Upper lobe of left lung (tissue), 6 donors: ENCODE data around the gene ADD3. TPM values are rescaled to one million over a fixed set of nuclear protein-coding genes. Genes with fewer than 3 reads are reported as not detected.
A peak's percentile ranks its signal among the peaks of the same experiment; 100 is the strongest.

Experiments
- ATAC-seq, 2 donors: fragments of 200-7000 bp; cut with Tn5 transposase; one replicate each; pipeline ENCODE4 v1.9.1; 2022; ENCODE audit warnings: mild to moderate bottlenecking in 2 of 2, moderate library complexity in 2 of 2; ENCODE audit not compliant: low FRiP score in 2 of 2
- DNase-seq, 2 donors: peaks; one replicate each; pipeline ENCODE4 v3.0.0-alpha.2; 2019 to 2020
- H3K27ac ChIP-seq, 4 donors: fragments of 200-600 bp; sonication (generic); one replicate each; pipeline ENCODE4 v1.5.1; 2016 to 2019
- H3K27me3 ChIP-seq, 4 donors: fragments of 200-600 bp; sonication (generic); one replicate each; pipeline ENCODE4 v1.5.1; 2017 to 2019
- H3K36me3 ChIP-seq, 4 donors: fragments of 200-600 bp; sonication (generic); one replicate each; pipeline ENCODE4 v1.5.1; 2016 to 2019
- H3K4me1 ChIP-seq, 4 donors: fragments of 200-600 bp; sonication (generic); one replicate each; pipeline ENCODE4 v1.5.1; 2018 to 2019
- H3K4me3 ChIP-seq, 4 donors: fragments of 200-600 bp; sonication (generic); one replicate each; pipeline ENCODE4 v1.5.1; 2017 to 2019; ENCODE audit warnings: mild to moderate bottlenecking in 2 of 4, moderate library complexity in 1 of 4
- H3K9me3 ChIP-seq, 4 donors: fragments of 200-600 bp; sonication (generic); one replicate each; pipeline ENCODE4 v1.5.1; 2018 to 2019
- CTCF ChIP-seq, 6 experiments: fragments of 450-650 bp in 4 of 6; fragments of 200-600 bp in 2 of 6; sonication (generic) in 2 of 6; IDR thresholded peaks; one replicate each; pipeline ENCODE4 v1.5.1; 2016 to 2019; ENCODE audit warnings: antibody characterized with exemption in 6 of 6
- EP300 ChIP-seq, 4 donors: sonication (generic); formaldehyde crosslinking; IDR thresholded peaks; one replicate each; pipeline ENCODE4 v1.5.1; 2017; ENCODE audit warnings: antibody characterized with exemption in 4 of 4, control low read depth in 2 of 4
- POLR2A ChIP-seq, 4 donors: fragments of 450-650 bp; IDR thresholded peaks; one replicate each; pipeline ENCODE4 v1.5.1; 2016 to 2017; ENCODE audit warnings: antibody characterized with exemption in 4 of 4, mild to moderate bottlenecking in 2 of 4
- POLR2AphosphoS5 ChIP-seq, 2 donors: sonication (generic); formaldehyde crosslinking; IDR thresholded peaks; one replicate each; pipeline ENCODE4 v1.5.1; 2017; ENCODE audit warnings: antibody characterized with exemption in 2 of 2
- WGBS, 2 donors: methylation state at CpG; one replicate each; pipeline ENCODE4 v1.1.5; 2017 to 2018; 5-methylcytosine and 5-hydroxymethylcytosine counted together
- total RNA-seq, 6 donors: library from RNA; depleted of rRNA in 4 of 6; stranded (reverse); fragments of >200 nt in 4 of 6; gene quantifications; one replicate each; pipeline versions ENCODE4 v1.1.0 to v1.2.1, GENCODE V29; 2016 to 2021
- donor health status: DM: no; HTN: no; CAD: no; lungs with moderate emphysema.
- donor health status: DM: no; HTN: yes; CAD: no; lungs with severe emphysema.

Gene ADD3
- total RNA-seq, 6 donors from 2014 or later: 34.1 to 229 (median 61.0) TPM

- TF ChIP-seq POLR2A (IDR thresholded peaks at IDR 0.05): no peak
- no peak for TF ChIP-seq POLR2AphosphoS5 (IDR thresholded peaks at IDR 0.05)
- TF ChIP-seq EP300 (IDR thresholded peaks at IDR 0.05): no peak
- TF ChIP-seq CTCF (IDR thresholded peaks at IDR 0.05): no peak
- WGBS, 2 donors: 66 to 73% methylated on average over 2 of the region's 2 CpGs
- no peak for ATAC-seq
- Histone ChIP-seq H3K9me3 (no peaks in the 10 kb centered on the region), H3K4me1 (peaks cover 19 to 39% (median 32%) of the 10 kb centered on the region in 4 donors), H3K27ac (peak overlapping the region in 1 of 4 donors; percentile 43), H3K4me3 (no peak overlapping the region), H3K27me3 (no peaks in the 10 kb centered on the region), H3K36me3 (no peaks in the 10 kb centered on the region)
- DNase-seq: no peak
These were observed 49.0 kb downstream of the ADD3 start for GRCh38 chr10:110056822-110057221.

GRCh38 chr10:110057456-110057855 is 49.7 kb downstream of the ADD3 start:
- DNase-seq: no peak
- ATAC-seq: no peak
- no peaks in the 10 kb centered on the region for H3K36me3 ChIP-seq
- WGBS, 2 donors: 83 to 96% methylated on average over 1 of the region's 1 CpG
- peaks cover 19 to 39% (median 30%) of the 10 kb centered on the region in 4 donors for H3K4me1 ChIP-seq
- no peaks in the 10 kb centered on the region for H3K9me3 ChIP-seq
- TF ChIP-seq POLR2AphosphoS5 (IDR thresholded peaks at IDR 0.05) (no peak), EP300 (IDR thresholded peaks at IDR 0.05) (no peak), CTCF (IDR thresholded peaks at IDR 0.05) (no peak), POLR2A (IDR thresholded peaks at IDR 0.05) (no peak)
- H3K4me3 ChIP-seq: no peak overlapping the region
- H3K27ac ChIP-seq: peak overlapping the region in 1 of 4 donors; percentile 43
- no peaks in the 10 kb centered on the region for H3K27me3 ChIP-seq

- H3K4me1 ChIP-seq: peaks cover 19 to 41% (median 30%) of the 10 kb centered on the region in 4 donors
These were observed 50.4 kb downstream of the ADD3 start for GRCh38 chr10:110058212-110058611.

GRCh38 chr10:110059925-110060324 is 52.1 kb downstream of the ADD3 start:
- WGBS, 2 donors: 28 to 39% methylated on average over 4 of the region's 4 CpGs
- H3K4me3 ChIP-seq: no peak overlapping the region
- no peaks in the 10 kb centered on the region for H3K27me3 ChIP-seq
- DNase-seq (no peak), ATAC-seq (no peak)
- no peaks in the 10 kb centered on the region for H3K36me3 ChIP-seq
- H3K4me1 ChIP-seq: peaks cover 19 to 45% (median 32%) of the 10 kb centered on the region in 4 donors
- peak overlapping the region in 1 of 4 donors; percentile 35 for H3K27ac ChIP-seq
- TF ChIP-seq CTCF (IDR thresholded peaks at IDR 0.05): no peak
- TF ChIP-seq POLR2AphosphoS5 (IDR thresholded peaks at IDR 0.05): peak in 1 of 2 donors; percentile 39
- H3K9me3 ChIP-seq: no peaks in the 10 kb centered on the region

More at GRCh38 chr10:110058212-110058611, 50.4 kb downstream of the ADD3 start:
- Histone ChIP-seq H3K36me3 (no peaks in the 10 kb centered on the region), H3K27me3 (no peaks in the 10 kb centered on the region), H3K27ac (peak overlapping the region in 3 of 4 donors; percentile 7 to 44 (median 35)), H3K4me3 (no peak overlapping the region), H3K9me3 (no peaks in the 10 kb centered on the region)
- WGBS, 2 donors: 30 to 35% methylated on average over 5 of the region's 5 CpGs
- no peak for TF ChIP-seq EP300 (IDR thresholded peaks at IDR 0.05)
- TF ChIP-seq POLR2A (IDR thresholded peaks at IDR 0.05): no peak
- TF ChIP-seq POLR2AphosphoS5 (IDR thresholded peaks at IDR 0.05): no peak
- TF ChIP-seq CTCF (IDR thresholded peaks at IDR 0.05): no peak
- DNase-seq (no peak), ATAC-seq (no peak)

- no peak for ATAC-seq
- TF ChIP-seq POLR2A (IDR thresholded peaks at IDR 0.05) (no peak), EP300 (IDR thresholded peaks at IDR 0.05) (no peak), POLR2AphosphoS5 (IDR thresholded peaks at IDR 0.05) (no peak), CTCF (IDR thresholded peaks at IDR 0.05) (no peak)
- no peak for DNase-seq
- Histone ChIP-seq H3K27me3 (no peaks in the 10 kb centered on the region), H3K9me3 (no peaks in the 10 kb centered on the region), H3K27ac (no peak overlapping the region), H3K4me1 (peaks cover 16 to 39% (median 27%) of the 10 kb centered on the region in 4 donors), H3K36me3 (no peaks in the 10 kb centered on the region), H3K4me3 (no peak overlapping the region)
- WGBS, 2 donors: 87% methylated on average over 3 of the region's 3 CpGs
These were observed 53.9 kb downstream of the ADD3 start for GRCh38 chr10:110061687-110062086.
